ENCODE measurements around the gene CPN1.

DNA sequence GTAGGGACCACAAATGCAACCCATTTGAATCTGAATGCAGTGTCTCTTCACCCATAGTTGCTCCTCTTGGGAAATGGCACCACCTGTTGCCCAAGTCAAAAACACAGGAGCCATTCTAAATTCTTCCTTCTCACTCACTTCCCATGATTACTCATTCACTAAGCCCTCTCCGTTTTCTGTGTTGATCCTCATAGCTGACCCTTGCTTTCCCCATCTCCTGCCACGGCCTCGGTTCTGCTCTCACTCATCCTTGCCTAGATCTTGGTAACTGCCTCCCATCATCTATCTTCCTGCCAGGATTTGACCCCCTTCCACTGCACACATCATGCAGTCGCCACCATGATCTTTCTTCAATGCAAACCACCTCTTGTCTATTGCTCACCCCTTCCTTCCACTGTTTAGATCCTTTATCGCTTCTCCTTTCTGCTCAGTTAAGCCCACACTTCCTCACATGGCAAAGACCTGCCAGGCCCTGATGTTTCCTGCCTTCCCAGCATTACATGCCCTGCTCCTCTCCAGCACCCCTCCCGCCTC is 19.0 kb upstream of the CPN1 start:
- TF ChIP-seq POLR2A (IDR thresholded peaks at IDR 0.05), result no peak
- no peak for TF ChIP-seq CTCF (IDR thresholded peaks at IDR 0.05)
